K562 (cell line): ENCODE data around the gene TENT4B. TPM values are rescaled to one million over a fixed set of nuclear protein-coding genes. Genes with fewer than 3 reads are reported as not detected.

Experiments
- ATAC-seq: fragments of 200-7000 bp; cut with Tn5 transposase; 3 replicates; pipeline ENCODE4 v1.9.1; 2020; ENCODE audit warnings: moderate library complexity
- BruUV-seq: library from RNA; stranded (reverse); fragments of 400-500 nt; replicated peaks from 2 replicates; lab custom pipeline; 2021; lab: Mats Ljungman, UMichigan
- CTCF ChIA-PET: fragments of 300-600 bp; formaldehyde crosslinking; extraction: SDS; loops from one replicate; lab custom pipeline; 2021; ENCODE audit warnings: low intra/inter-chr PET ratio; lab: Yijun Ruan, JAX
- POLR2A ChIA-PET: fragments of 300-600, 350-650 bp; sonication (Branson Sonifier 250); formaldehyde crosslinking; extraction: SDS; loops from one replicate; lab custom pipeline; 2021; ENCODE audit warnings: antibody characterized with exemption, inconsistent platforms; lab: Yijun Ruan, JAX
- DNase-seq, 4 experiments: peaks; one replicate each; pipeline versions ENCODE4 v3.0.0 to v3.0.0-alpha.2; 2011 to 2018; ENCODE audit warnings: low spot score in 3 of 4, mixed read lengths in 3 of 4; ENCODE audit errors: extremely low read depth in 1 of 4
- FAIRE-seq: peaks from 2 replicates; lab custom pipeline; 2011; peaks lifted over from hg19 to GRCh38; lab: Jason Lieb, UNC
- H2AFZ ChIP-seq: 2 replicates; pipeline ENCODE4 v1.6.0; 2011; ENCODE audit warnings: low read depth, low read length, control low read depth, inconsistent platforms
- H3K27ac ChIP-seq: fragments of 200-600 bp; 3 replicates; pipeline ENCODE4 v1.8.0; 2011; ENCODE audit warnings: low read depth, mild to moderate bottlenecking, control low read depth, inconsistent platforms, low read length, moderate library complexity, mixed read lengths; ENCODE audit errors: extremely low read depth
- H3K27me3 ChIP-seq, 2 experiments: fragments of 300-600 bp in 1 of 2; 2 replicates in 1 of 2; 3 replicates in 1 of 2; pipeline versions ENCODE4 v1.6.0 to v1.8.0; 2011; ENCODE audit warnings: inconsistent platforms in 2 of 2, low read length in 2 of 2, mild to moderate bottlenecking in 1 of 2, mixed read lengths in 1 of 2, moderate library complexity in 1 of 2; ENCODE audit not compliant: control insufficient read depth in 2 of 2, insufficient read depth in 2 of 2
- H3K36me3 ChIP-seq: fragments of 300-600 bp; 3 replicates; pipeline ENCODE4 v1.8.0; 2011; ENCODE audit warnings: mild to moderate bottlenecking, low read length, inconsistent platforms; ENCODE audit not compliant: control insufficient read depth, insufficient read depth
- H3K4me1 ChIP-seq, 2 experiments: fragments of 200-600 bp in 1 of 2; replicated peaks in 1 of 2; 2 replicates in 1 of 2; 3 replicates in 1 of 2; pipeline versions ENCODE4 v1.5.1 to v1.8.0; 2011; ENCODE audit warnings: inconsistent platforms in 2 of 2, low read length in 2 of 2, mild to moderate bottlenecking in 1 of 2, mixed read lengths in 1 of 2, moderate library complexity in 1 of 2; ENCODE audit not compliant: control insufficient read depth in 2 of 2, insufficient read depth in 2 of 2
- H3K4me2 ChIP-seq: 2 replicates; pipeline ENCODE4 v1.6.1; 2011; ENCODE audit warnings: low read length, control low read depth, inconsistent platforms, mixed read lengths; ENCODE audit not compliant: insufficient read depth
- H3K4me3 ChIP-seq: fragments of 200-600 bp; sonication (generic), shearing (Covaris generic); 2 replicates; pipeline ENCODE4 v1.5.1; 2016; ENCODE audit warnings: control low read depth, inconsistent platforms
- H3K79me2 ChIP-seq: fragments of 200-600 bp; 3 replicates; pipeline ENCODE4 v1.8.0; 2011; ENCODE audit warnings: low read length, inconsistent platforms; ENCODE audit not compliant: control insufficient read depth, insufficient read depth
- H3K9ac ChIP-seq, 2 experiments: 2 replicates each; pipeline versions ENCODE4 v1.6.0 to v1.6.1; 2011; ENCODE audit warnings: low read depth in 2 of 2, low read length in 2 of 2, control low read depth in 1 of 2, inconsistent platforms in 1 of 2, mild to moderate bottlenecking in 1 of 2, mixed read lengths in 1 of 2; ENCODE audit not compliant: insufficient read depth in 1 of 2
- H3K9me1 ChIP-seq: one replicate; pipeline ENCODE4 v1.6.0; 2011; ENCODE audit warnings: inconsistent platforms, mild to moderate bottlenecking, low read length, moderate library complexity; ENCODE audit not compliant: control insufficient read depth, insufficient read depth
- H3K9me3 ChIP-seq: replicated peaks from 2 replicates; pipeline ENCODE4 v1.5.1; 2011; ENCODE audit warnings: low read depth, low read length, inconsistent platforms; ENCODE audit not compliant: control insufficient read depth, insufficient read depth
- H4K20me1 ChIP-seq: replicated peaks from 2 replicates; pipeline ENCODE4 v1.6.1; 2011; ENCODE audit warnings: low read length, inconsistent platforms, mixed read lengths; ENCODE audit not compliant: control insufficient read depth, insufficient read depth
- BHLHE40 ChIP-seq: IDR thresholded peaks from 2 replicates; pipeline ENCODE4 v1.6.1; 2011; ENCODE audit warnings: low read length, improper control_type of control experiment
- CAMTA2 ChIP-seq: fragments of 250-450 bp; sonication (Bioruptor Pico); conservative IDR thresholded peaks from 2 replicates; pipeline ENCODE4 v1.5.1; 2022
- CSDE1 ChIP-seq, 2 experiments: fragments of 450-650 bp; IDR thresholded peaks; 2 replicates each; pipeline ENCODE4 v1.6.1; 2016; ENCODE audit warnings: mild to moderate bottlenecking in 1 of 2
- ETS1 ChIP-seq: conservative IDR thresholded peaks from 2 replicates; pipeline ENCODE4 v1.6.1; 2011; ENCODE audit warnings: low read depth, mild to moderate bottlenecking, low read length; ENCODE audit not compliant: control insufficient read depth
- FOXJ3 ChIP-seq: sonication (generic); formaldehyde crosslinking; IDR thresholded peaks from 2 replicates; pipeline ENCODE4 v1.4.0; 2020; ENCODE audit warnings: mild to moderate bottlenecking, missing genetic modification reagents
- GTF2B ChIP-seq: IDR thresholded peaks from 2 replicates; pipeline ENCODE4 v1.6.1; 2011; ENCODE audit not compliant: insufficient read length; ENCODE audit errors: extremely low read depth
- HDGF ChIP-seq: fragments of 450-650 bp; IDR thresholded peaks from 2 replicates; pipeline ENCODE4 v1.6.1; 2016
- MYNN ChIP-seq, 2 experiments: sonication (generic); formaldehyde crosslinking in 1 of 2; IDR thresholded peaks; 2 replicates each; pipeline versions ENCODE4 v1.5.0 to v1.6.1; 2016 to 2020; ENCODE audit warnings: antibody characterized with exemption in 1 of 2, missing genetic modification reagents in 1 of 2
- NCOR1 ChIP-seq: fragments of 450-650 bp; IDR thresholded peaks from 2 replicates; pipeline ENCODE4 v1.6.1; 2016; ENCODE audit warnings: mild to moderate bottlenecking, moderate library complexity
- NFE2 ChIP-seq: IDR thresholded peaks from 2 replicates; pipeline ENCODE4 v1.6.1; 2014; ENCODE audit warnings: antibody characterized with exemption, low read depth
- PCBP2 ChIP-seq: fragments of 200-400 bp; formaldehyde crosslinking; IDR thresholded peaks from 2 replicates; pipeline ENCODE4 v1.6.1; 2018; ENCODE audit warnings: low read length, low read depth, mild to moderate bottlenecking, moderate library complexity; ENCODE audit not compliant: poor library complexity, severe bottlenecking
- SMARCE1 ChIP-seq: fragments of 450-650 bp; IDR thresholded peaks from 2 replicates; pipeline ENCODE4 v1.7.1; 2016; ENCODE audit warnings: mild to moderate bottlenecking
- SPI1 ChIP-seq: IDR thresholded peaks from 2 replicates; pipeline ENCODE4 v1.6.1; 2011; ENCODE audit warnings: low read depth, low read length, control low read depth, borderline replicate concordance
- TAF15 ChIP-seq: fragments of 200-400 bp; formaldehyde crosslinking; IDR thresholded peaks from 2 replicates; pipeline ENCODE4 v1.6.1; 2017; ENCODE audit warnings: mild to moderate bottlenecking, low read depth, low read length, moderate library complexity
- TSHZ1 ChIP-seq: fragments of 250-450 bp; sonication (Bioruptor Pico); IDR thresholded peaks from 2 replicates; pipeline ENCODE4 v1.4.0; 2020; ENCODE audit warnings: mild to moderate bottlenecking, moderate library complexity
- WHSC1 ChIP-seq: IDR thresholded peaks from one replicate; pipeline ENCODE4 v1.6.1; 2012; ENCODE audit warnings: low read length, control low read depth, inconsistent platforms
- ZNF224 ChIP-seq: sonication (generic); formaldehyde crosslinking; IDR thresholded peaks from 2 replicates; pipeline ENCODE4 v1.8.0; 2022; ENCODE audit warnings: mild to moderate bottlenecking, missing genetic modification reagents
- ZNF41 ChIP-seq: fragments of 250-450 bp; sonication (Bioruptor Pico); conservative IDR thresholded peaks from 2 replicates; pipeline ENCODE4 v1.4.0; 2020; ENCODE audit warnings: mild to moderate bottlenecking
- WGBS: fragments of 100-300 bp; shearing (Covaris generic); methylation state at CpG from one replicate; pipeline ENCODE4 v1.1.6; 2016; ENCODE audit warnings: low coverage, mixed read lengths; ENCODE audit not compliant: insufficient coverage; ENCODE audit errors: missing lambda C conversion rate; 5-methylcytosine and 5-hydroxymethylcytosine counted together
- in situ Hi-C: fragments of 300-500 bp; cut with MboI; formaldehyde crosslinking; loops from 4 replicates; pipeline ENCODE4 v1.15.0; 2018; ENCODE audit warnings: inconsistent platforms, mixed read lengths
- intact Hi-C: fragments of 100-400 bp; cut with micrococcal nuclease; formaldehyde crosslinking; loops from 2 replicates; pipeline ENCODE4 v1.14.2; 2022
- polyA plus RNA-seq, 8 experiments: library from polyadenylated mRNA; depleted of rRNA in 4 of 8; stranded (reverse) in 5 of 8; unstranded in 3 of 8; fragments of >200 nt; fragmentation: Nextera tagmentation in 2 of 8; fragmentation: Illumina TruSeq in 1 of 8; extraction: Ambion mirVana in 2 of 8; extraction: Trizol in 1 of 8; gene quantifications; 2 replicates each; pipeline versions ENCODE4 v1.2.1 to v1.2.3, GENCODE V29; 2011 to 2014; ENCODE audit warnings: inconsistent platforms in 1 of 8, missing spikeins in 1 of 8
- total RNA-seq, 7 experiments: library from RNA; depleted of rRNA in 6 of 7; stranded (reverse); fragments of >200 nt in 6 of 7; fragmentation: Illumina TruSeq in 2 of 7; extraction: Trizol in 2 of 7; gene quantifications; 2 replicates each; pipeline versions ENCODE4 v1.2.1 to v1.2.3, GENCODE V29; 2011 to 2021; ENCODE audit warnings: low replicate concordance in 1 of 7

Gene TENT4B
- total and polyA plus RNA-seq, 9 of the 15 experiments (the other 6 are each of a cell fraction or from before 2014, with no cell fraction given) = 5.2 to 8.4 (median 7.0) TPM

- H3K9me1 ChIP-seq = peaks cover 3% of the 10 kb centered on the region
- ChIA-PET POLR2A (interaction anchor here (0.6 to 5.1 kb wide), 6 partner anchors 10 to 28 kb away, joined by 3 to 34 read pairs (median 4); no protein-coding TSS in a partner anchor), CTCF (no interaction called here)
- peak overlapping the region; percentile 59; the same call in 2 of the 3 replicates for H3K27ac ChIP-seq
- DNase-seq (peak in 2 of 4 experiments; percentile 33 to 56), ATAC-seq (peak; percentile 59), FAIRE-seq (peak; percentile 81)
- 32% methylated on average over 12 of the region's 13 CpGs for WGBS
- H3K36me3 ChIP-seq = peaks cover 60% of the 10 kb centered on the region
- intact Hi-C loops = no loop called here
- H3K27me3 ChIP-seq = no peaks in the 10 kb centered on the region
- H4K20me1 ChIP-seq = peaks cover 23% of the 10 kb centered on the region; the same call in 1 of the 2 replicates
- BruUV-seq = no TSS peak
- in situ Hi-C loops = loop anchor here (25.0 kb wide), 1 partner anchor 1662 kb away; the partner anchor contains the start of gene N4BP1
- H3K9me3 ChIP-seq = no peaks in the 10 kb centered on the region
- no peak overlapping the region for H2AFZ ChIP-seq
- no peak overlapping the region; the same call in 1 of the 2 replicates for H3K4me3 ChIP-seq
- H3K9ac ChIP-seq = peak overlapping the region in 1 of 2 experiments; percentile 84; a peak in 2 of 4 replicates
- peaks cover 39 to 69% of the 10 kb centered on the region in 2 experiments; a peak in 4 of 5 replicates for H3K4me1 ChIP-seq
- peaks cover 98% of the 10 kb centered on the region for H3K79me2 ChIP-seq
- peak overlapping the region; percentile 53 for H3K4me2 ChIP-seq
- TF ChIP-seq FOXJ3 (CRISPR knock-in tag) (no peak), WHSC1 (no peak), ZNF224 (CRISPR knock-in tag) (no peak), GTF2B (no peak), TSHZ1 (CRISPR knock-in tag) (no peak), ETS1 (no peak), CSDE1 (IDR thresholded peaks at IDR 0.05) (no peak), HDGF (peak; percentile 61; the same call in 1 of the 2 replicates), MYNN (IDR thresholded peaks at IDR 0.05) (0 out of 2 replicates have a peak, but pooled peaks have one; percentile 27), MYNN (CRISPR knock-in tag; IDR thresholded peaks at IDR 0.05) (no peak), SMARCE1 (no peak), PCBP2 (no peak), NFE2 (peak; percentile 36; the same call in 1 of the 2 replicates), ZNF41 (CRISPR knock-in tag) (no peak), CAMTA2 (CRISPR knock-in tag) (no peak), SPI1 (0 out of 2 replicates have a peak, but pooled peaks have one; percentile 5), TAF15 (no peak), BHLHE40 (no peak), NCOR1 (no peak)
Observed at GRCh38 chr16:50273888-50274325, 120.8 kb downstream of the TENT4B start.
